ENCODE measurements around the gene EML4. TPM values are rescaled to one million over a fixed set of nuclear protein-coding genes. Genes with fewer than 3 reads are reported as not detected.
A peak's percentile ranks its signal among the peaks of the same experiment; 100 is the strongest.
"Not testable (repeated sequence)": the region's sequence is repeated elsewhere in the genome, so short reads cannot be mapped to it uniquely, and the experiment has no call there.

The EML4 gene
- total RNA-seq, 1 donor from 2014 or later, result 59.5 TPM

- no peak for ATAC-seq
- intact Hi-C loops (cut with DNase I), result no loop called here
Measured at GRCh38 chr2:42315844-42316470, 146.8 kb downstream of the EML4 start.

GRCh38 chr2:42316910-42317309 is 147.8 kb downstream of the EML4 start:
- intact Hi-C loops (cut with DNase I), result no loop called here
- ATAC-seq (no peak), DNase-seq (ENCODE audit: low spot score) (no peak)

More at GRCh38 chr2:42315844-42316470, 146.8 kb downstream of the EML4 start:
- no peak for DNase-seq (ENCODE audit: low spot score)

- ATAC-seq (no peak), DNase-seq (ENCODE audit: low spot score) (no peak)
- intact Hi-C loops (cut with DNase I), result no loop called here
Measured at GRCh38 chr2:42317486-42317885, 148.3 kb downstream of the EML4 start.

GRCh38 chr2:42317945-42318344 is 148.8 kb downstream of the EML4 start:
- intact Hi-C loops (cut with DNase I), result no loop called here
- ATAC-seq (no peak), DNase-seq (ENCODE audit: low spot score) (no peak)

GRCh38 chr2:42319265-42319664 is 150.1 kb downstream of the EML4 start:
- no peak for DNase-seq (ENCODE audit: low spot score)
- intact Hi-C loops (cut with DNase I), result no loop called here
- no peak for ATAC-seq

- intact Hi-C loops (cut with DNase I), result no loop called here
Measured at GRCh38 chr2:42321452-42322064, 152.4 kb downstream of the EML4 start.

GRCh38 chr2:42324244-42324643 is 155.1 kb downstream of the EML4 start:
- intact Hi-C loops (cut with DNase I), result no loop called here
- no peak for ATAC-seq
- DNase-seq (ENCODE audit: low spot score), result no peak

More at GRCh38 chr2:42321452-42322064, 152.4 kb downstream of the EML4 start:
- DNase-seq (ENCODE audit: low spot score) (no peak), ATAC-seq (no peak)

GRCh38 chr2:42324949-42325348 is 155.8 kb downstream of the EML4 start:
- no peak for ATAC-seq
- no peak for DNase-seq (ENCODE audit: low spot score)
- intact Hi-C loops (cut with DNase I), result no loop called here

GRCh38 chr2:42325609-42326008 is 156.5 kb downstream of the EML4 start:
- intact Hi-C loops (cut with DNase I), result no loop called here
- no peak for DNase-seq (ENCODE audit: low spot score)
- ATAC-seq, result no peak

GRCh38 chr2:42327125-42327524 is 158.0 kb downstream of the EML4 start:
- ATAC-seq (no peak), DNase-seq (ENCODE audit: low spot score) (no peak)
- intact Hi-C loops (cut with DNase I), result no loop called here

- no peak for DNase-seq (ENCODE audit: low spot score)
- intact Hi-C loops (cut with DNase I), result no loop called here
- ATAC-seq, result peak; percentile 46
Measured at GRCh38 chr2:42328148-42328833, 159.1 kb downstream of the EML4 start.

GRCh38 chr2:42328923-42329322 is 159.8 kb downstream of the EML4 start:
- DNase-seq (ENCODE audit: low spot score) (no peak), ATAC-seq (no peak)
- intact Hi-C loops (cut with DNase I), result no loop called here

GRCh38 chr2:42329736-42330135 is 160.6 kb downstream of the EML4 start:
- intact Hi-C loops (cut with DNase I), result no loop called here
- ATAC-seq (no peak), DNase-seq (ENCODE audit: low spot score) (no peak)

GRCh38 chr2:42331569-42332284 is 162.6 kb downstream of the EML4 start:
- intact Hi-C loops (cut with DNase I), result no loop called here
- ATAC-seq (no peak), DNase-seq (ENCODE audit: low spot score) (no peak)

- intact Hi-C loops (cut with DNase I), result no loop called here
- ATAC-seq (no peak), DNase-seq (ENCODE audit: low spot score) (no peak)
Measured at GRCh38 chr2:42332575-42332974, 163.4 kb downstream of the EML4 start.

- DNase-seq (ENCODE audit: low spot score) (no peak), ATAC-seq (no peak)
- intact Hi-C loops (cut with DNase I), result no loop called here
Measured at GRCh38 chr2:42333579-42333978, 164.4 kb downstream of the EML4 start.

GRCh38 chr2:42334220-42334619 is 165.1 kb downstream of the EML4 start:
- intact Hi-C loops (cut with DNase I), result no loop called here
- DNase-seq (ENCODE audit: low spot score), result no peak
- ATAC-seq, result no peak

- DNase-seq (ENCODE audit: low spot score); ATAC-seq: not testable (repeated sequence)
- intact Hi-C loops (cut with DNase I), result loop anchor here (5.0 kb wide), 1 partner anchor 238 kb away; no protein-coding TSS in a partner anchor
Measured at GRCh38 chr2:42334865-42335264, 165.7 kb downstream of the EML4 start.

- no peak for ATAC-seq
- intact Hi-C loops (cut with DNase I), result loop anchor here (5.0 kb wide), 1 partner anchor 238 kb away; no protein-coding TSS in a partner anchor
Measured at GRCh38 chr2:42335514-42336104, 166.5 kb downstream of the EML4 start.

More at GRCh38 chr2:42335514-42336104, 166.5 kb downstream of the EML4 start:
- DNase-seq (ENCODE audit: low spot score), result no peak
